ENCODE data around the gene NLRX1.
A peak's percentile ranks its signal among the peaks of the same experiment; 100 is the strongest.
"Not testable (repeated sequence)": the region's sequence is repeated elsewhere in the genome, so short reads cannot be mapped to it uniquely, and the experiment has no call there.

Gene NLRX1, protein sequence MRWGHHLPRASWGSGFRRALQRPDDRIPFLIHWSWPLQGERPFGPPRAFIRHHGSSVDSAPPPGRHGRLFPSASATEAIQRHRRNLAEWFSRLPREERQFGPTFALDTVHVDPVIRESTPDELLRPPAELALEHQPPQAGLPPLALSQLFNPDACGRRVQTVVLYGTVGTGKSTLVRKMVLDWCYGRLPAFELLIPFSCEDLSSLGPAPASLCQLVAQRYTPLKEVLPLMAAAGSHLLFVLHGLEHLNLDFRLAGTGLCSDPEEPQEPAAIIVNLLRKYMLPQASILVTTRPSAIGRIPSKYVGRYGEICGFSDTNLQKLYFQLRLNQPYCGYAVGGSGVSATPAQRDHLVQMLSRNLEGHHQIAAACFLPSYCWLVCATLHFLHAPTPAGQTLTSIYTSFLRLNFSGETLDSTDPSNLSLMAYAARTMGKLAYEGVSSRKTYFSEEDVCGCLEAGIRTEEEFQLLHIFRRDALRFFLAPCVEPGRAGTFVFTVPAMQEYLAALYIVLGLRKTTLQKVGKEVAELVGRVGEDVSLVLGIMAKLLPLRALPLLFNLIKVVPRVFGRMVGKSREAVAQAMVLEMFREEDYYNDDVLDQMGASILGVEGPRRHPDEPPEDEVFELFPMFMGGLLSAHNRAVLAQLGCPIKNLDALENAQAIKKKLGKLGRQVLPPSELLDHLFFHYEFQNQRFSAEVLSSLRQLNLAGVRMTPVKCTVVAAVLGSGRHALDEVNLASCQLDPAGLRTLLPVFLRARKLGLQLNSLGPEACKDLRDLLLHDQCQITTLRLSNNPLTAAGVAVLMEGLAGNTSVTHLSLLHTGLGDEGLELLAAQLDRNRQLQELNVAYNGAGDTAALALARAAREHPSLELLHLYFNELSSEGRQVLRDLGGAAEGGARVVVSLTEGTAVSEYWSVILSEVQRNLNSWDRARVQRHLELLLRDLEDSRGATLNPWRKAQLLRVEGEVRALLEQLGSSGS

DNA sequence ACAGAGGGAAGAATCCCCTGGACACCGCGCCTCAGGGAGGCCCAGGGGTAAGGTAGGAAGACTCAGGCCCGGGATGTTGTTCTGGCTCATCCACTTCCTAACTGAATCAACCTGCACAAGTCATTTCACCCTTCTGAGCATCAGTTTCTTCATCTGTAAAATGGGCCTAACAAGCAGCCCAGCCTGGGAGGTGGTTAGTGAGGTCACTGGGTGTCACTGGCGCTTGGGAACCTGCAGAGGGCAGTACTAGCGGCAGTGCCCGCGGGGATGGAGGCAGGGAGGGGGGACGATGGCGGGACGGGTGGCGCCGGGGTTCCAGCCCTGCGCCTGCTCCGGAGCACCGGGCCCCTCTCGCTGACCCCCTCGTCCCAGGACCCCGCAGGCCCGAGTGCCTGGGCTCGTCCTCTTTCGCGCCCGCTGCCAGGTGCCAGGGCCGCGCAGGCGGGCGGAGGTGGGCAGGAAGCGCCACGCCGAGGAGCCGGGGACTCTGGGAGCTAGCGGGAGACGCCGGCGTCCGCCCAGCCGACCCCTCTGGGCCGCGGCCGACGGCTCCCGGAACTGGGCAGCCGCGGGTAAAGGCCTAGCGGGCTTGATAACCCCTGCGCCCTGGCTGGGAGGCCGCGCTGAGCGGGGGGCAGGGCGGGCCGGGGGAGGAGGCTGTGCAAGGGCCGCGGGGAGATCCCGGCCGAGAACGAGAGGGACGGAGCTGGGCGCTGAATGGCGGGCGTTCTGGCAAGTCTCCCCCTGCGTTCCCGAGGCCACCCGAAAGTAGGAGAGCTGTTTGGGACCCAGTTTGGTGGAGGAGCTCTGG, at the start of gene NLRX1:
Gene NLRX1 (plus strand): TSS at position 255 of the 811 bp plus-strand sequence. CDS start 2,679 bp downstream, outside the sequence.
- CTCF ChIA-PET, result interaction anchor here (0.7 to 2.2 kb wide), 19 partner anchors 8 to 170 kb away, joined by 3 to 14 read pairs (median 5); no protein-coding TSS in a partner anchor
- peak; percentile 89 for DNase-seq
- H3K9me3 Mint-ChIP-seq, result no peaks in the 10 kb centered on the region
- peak within 1 kb of the TSS; percentile 93 for H3K27ac Mint-ChIP-seq
- peaks cover 6% of the 10 kb centered on the region for H3K36me3 Mint-ChIP-seq
- peaks cover under 1% of the 10 kb centered on the region for H3K27me3 Mint-ChIP-seq
- H3K4me3 Mint-ChIP-seq, result peak within 1 kb of the TSS; percentile 89
- H3K4me1 Mint-ChIP-seq, result peaks cover 27% of the 10 kb centered on the region

DNA sequence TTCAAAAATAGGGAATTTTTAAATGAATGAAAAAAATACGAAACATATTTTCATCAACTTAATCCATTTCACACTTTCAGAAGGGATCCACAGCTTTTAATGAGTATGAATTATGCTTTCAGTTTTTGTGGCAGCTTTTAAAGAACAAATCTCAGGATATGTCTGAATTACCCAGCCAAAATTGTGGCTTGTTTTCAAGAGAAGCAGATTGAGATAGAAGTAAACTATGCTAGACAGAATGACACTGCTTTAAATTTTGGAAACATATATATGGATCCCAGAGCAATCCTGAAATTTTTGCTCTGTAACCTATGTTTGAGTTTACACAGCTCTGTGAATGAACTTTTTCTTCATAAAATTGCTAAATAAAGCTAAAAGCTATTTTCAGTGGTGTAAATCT, 49.6 kb upstream of the NLRX1 start:
- Mint-ChIP-seq H3K36me3 (peaks cover 42% of the 10 kb centered on the region), H3K4me1 (peaks cover 59% of the 10 kb centered on the region), H3K27ac (no peak overlapping the region), H3K27me3 (no peaks in the 10 kb centered on the region), H3K4me3 (no peak overlapping the region), H3K9me3 (no peaks in the 10 kb centered on the region)
- DNase-seq, result no peak
- CTCF ChIA-PET, result interaction anchor here (1.2 to 1.4 kb wide), 2 partner anchors 12 to 19 kb away, joined by 3 to 4 read pairs; partner anchors contain the start of gene C2CD2L

GRCh38 chr11:119120639-119121007, 47.9 kb upstream of the NLRX1 start:
- CTCF ChIA-PET, result interaction anchor here (0.6 to 1.6 kb wide), 4 partner anchors 12 to 54 kb away, joined by 3 to 6 read pairs (median 4); a partner anchor contains a TSS
- Mint-ChIP-seq H3K4me3 (peak overlapping the region; percentile 87), H3K27ac (peak overlapping the region; percentile 64), H3K27me3 (no peaks in the 10 kb centered on the region), H3K9me3 (no peaks in the 10 kb centered on the region), H3K36me3 (peaks cover 38% of the 10 kb centered on the region), H3K4me1 (peaks cover 48% of the 10 kb centered on the region)
- DNase-seq, result no peak

GRCh38 chr11:119121008-119121810, 47.3 kb upstream of the NLRX1 start, which contains the start of gene HINFP:
HINFP (plus strand) TSS chr11:119121580; CDS start chr11:119126945, 5,365 bp downstream.
- H3K27ac Mint-ChIP-seq, result peak within 1 kb of the TSS; percentile 64
- H3K4me1 Mint-ChIP-seq, result peaks cover 42% of the 10 kb centered on the region
- peak; percentile 100 for DNase-seq
- CTCF ChIA-PET, result interaction anchor here (0.7 to 1.6 kb wide), 7 partner anchors 12 to 161 kb away, joined by 3 to 6 read pairs (median 3); partner anchors contain the start of genes C2CD2L and VPS11
- no peaks in the 10 kb centered on the region for H3K9me3 Mint-ChIP-seq
- H3K4me3 Mint-ChIP-seq, result peak within 1 kb of the TSS; percentile 87
- H3K36me3 Mint-ChIP-seq, result peaks cover 32% of the 10 kb centered on the region
- no peaks in the 10 kb centered on the region for H3K27me3 Mint-ChIP-seq

DNA sequence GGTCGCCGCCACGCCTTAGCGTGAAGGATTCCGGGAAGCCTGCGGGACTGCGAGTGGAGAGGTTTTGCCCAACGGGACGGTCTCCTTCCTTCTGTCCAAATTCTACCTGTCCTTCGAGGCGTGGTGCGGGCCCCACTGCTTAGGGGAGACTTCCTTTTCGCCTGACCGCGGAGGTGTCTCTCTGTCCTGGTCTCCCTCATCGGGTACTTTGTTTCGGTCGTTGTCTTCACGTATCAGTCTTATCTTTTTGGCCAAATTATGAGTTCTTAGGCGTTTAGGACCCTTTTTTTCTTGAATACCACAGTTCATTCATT, 46.8 kb upstream of the NLRX1 start:
- peaks cover 42% of the 10 kb centered on the region for H3K4me1 Mint-ChIP-seq
- no peak for DNase-seq
- no peaks in the 10 kb centered on the region for H3K27me3 Mint-ChIP-seq
- peak overlapping the region; percentile 64 for H3K27ac Mint-ChIP-seq
- peak overlapping the region; percentile 87 for H3K4me3 Mint-ChIP-seq
- H3K36me3 Mint-ChIP-seq, result peaks cover 31% of the 10 kb centered on the region
- CTCF ChIA-PET, result interaction anchor here (0.7 to 1.4 kb wide), 6 partner anchors 12 to 160 kb away, joined by 3 to 4 read pairs (median 3); partner anchors contain the start of genes C2CD2L and VPS11
- no peaks in the 10 kb centered on the region for H3K9me3 Mint-ChIP-seq

DNA sequence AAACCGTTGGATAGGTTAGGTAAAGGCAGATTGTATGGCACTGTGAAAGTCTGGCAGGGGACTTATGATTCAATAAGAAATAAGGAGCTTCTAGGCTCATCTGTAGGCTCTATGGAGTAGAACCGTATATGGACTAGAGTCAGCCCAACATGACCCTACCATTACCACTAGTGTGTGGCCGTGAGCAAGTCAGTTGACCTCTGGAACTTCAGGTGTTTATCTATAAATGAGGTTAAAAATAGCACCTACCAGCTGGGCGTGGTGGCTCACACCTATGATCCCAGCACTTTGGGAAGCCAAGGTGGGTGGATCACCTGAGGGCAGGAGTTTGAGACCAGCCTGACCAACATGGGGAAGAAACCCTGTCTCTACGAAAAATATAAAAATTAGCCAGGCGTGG, 42.7 kb upstream of the NLRX1 start:
- CTCF ChIA-PET, result interaction anchor here (1.5 kb wide), 1 partner anchor 9 kb away, joined by 4 read pairs; no protein-coding TSS in a partner anchor
- no peaks in the 10 kb centered on the region for H3K27me3 Mint-ChIP-seq
- peaks cover 33% of the 10 kb centered on the region for H3K4me1 Mint-ChIP-seq
- no peak overlapping the region for H3K4me3 Mint-ChIP-seq
- peaks cover 32% of the 10 kb centered on the region for H3K36me3 Mint-ChIP-seq
- no peak for DNase-seq
- H3K27ac Mint-ChIP-seq, result no peak overlapping the region
- no peaks in the 10 kb centered on the region for H3K9me3 Mint-ChIP-seq

DNA sequence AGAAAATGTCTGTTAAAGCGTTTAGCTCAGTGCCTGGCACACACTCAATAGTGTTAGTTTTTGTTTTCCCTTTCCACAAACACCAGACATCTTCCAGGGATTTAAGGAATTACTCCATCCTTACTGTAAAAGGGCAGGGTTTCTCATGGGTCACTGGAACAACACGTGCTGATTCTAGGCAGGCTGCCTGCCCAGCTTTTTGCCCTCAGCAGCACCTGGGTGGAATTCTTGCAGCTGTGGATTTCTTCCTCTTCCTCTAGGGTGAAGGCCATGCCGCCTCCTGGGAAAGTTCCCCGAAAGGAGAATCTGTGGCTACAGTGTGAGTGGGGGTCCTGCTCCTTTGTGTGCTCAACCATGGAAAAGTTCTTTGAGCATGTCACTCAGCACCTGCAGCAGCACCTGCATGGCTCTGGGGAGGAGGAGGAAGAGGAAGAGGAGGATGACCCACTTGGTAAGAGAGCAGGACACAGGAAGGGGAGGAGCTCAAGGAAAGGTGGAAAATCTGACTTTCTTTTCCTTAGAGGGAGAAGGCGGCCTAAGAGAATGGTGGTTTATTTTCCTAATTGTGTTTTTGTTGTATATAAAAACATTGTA, 41.8 kb upstream of the NLRX1 start:
- Mint-ChIP-seq H3K4me3 (no peak overlapping the region), H3K27me3 (no peaks in the 10 kb centered on the region), H3K9me3 (no peaks in the 10 kb centered on the region), H3K36me3 (peaks cover 39% of the 10 kb centered on the region), H3K4me1 (peaks cover 30% of the 10 kb centered on the region), H3K27ac (no peak overlapping the region)
- CTCF ChIA-PET, result interaction anchor here (1.1 to 1.4 kb wide), 2 partner anchors 18 to 21 kb away, joined by 3 read pairs; no protein-coding TSS in a partner anchor
- no peak for DNase-seq

GRCh38 chr11:119130662-119131061, 37.9 kb upstream of the NLRX1 start:
- CTCF ChIA-PET, result interaction anchor here (0.8 kb wide), 1 partner anchor 38 kb away, joined by 3 read pairs; no protein-coding TSS in a partner anchor
- Mint-ChIP-seq H3K36me3 (peaks cover 42% of the 10 kb centered on the region), H3K27ac (no peak overlapping the region), H3K27me3 (no peaks in the 10 kb centered on the region), H3K9me3 (no peaks in the 10 kb centered on the region), H3K4me3 (no peak overlapping the region), H3K4me1 (peaks cover 12% of the 10 kb centered on the region)
- no peak for DNase-seq

DNA sequence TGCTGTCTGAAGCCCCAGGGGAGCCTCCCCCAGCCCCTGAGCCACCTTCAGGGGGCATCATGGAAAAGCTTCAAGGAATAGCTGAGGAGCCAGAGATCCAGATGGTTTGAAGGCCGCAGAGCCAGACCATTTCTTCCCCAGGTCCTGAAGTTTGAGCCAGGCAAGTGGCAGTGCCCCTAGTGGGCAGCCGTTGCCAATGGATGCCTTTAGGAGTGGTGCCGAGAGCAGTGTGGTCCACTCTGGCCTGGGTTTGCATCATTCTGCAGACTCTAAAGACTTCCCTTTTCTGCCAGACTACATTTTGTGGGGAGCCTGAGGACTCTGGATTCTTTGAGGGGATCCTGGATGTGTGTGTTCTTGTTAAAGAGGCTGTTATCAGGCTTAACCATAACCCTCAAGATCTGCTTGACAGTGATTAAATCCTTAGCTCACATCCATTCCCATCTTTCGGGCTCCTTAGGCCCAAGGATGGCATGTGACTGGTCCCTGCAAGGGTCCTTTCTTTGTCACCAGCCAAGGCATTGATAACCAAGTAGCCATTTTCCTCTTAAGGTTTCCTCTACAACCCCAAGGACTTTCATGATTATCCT, 34.0 kb upstream of the NLRX1 start:
- H3K27ac Mint-ChIP-seq, result no peak overlapping the region
- H3K27me3 Mint-ChIP-seq, result peaks cover 23% of the 10 kb centered on the region
- H3K4me1 Mint-ChIP-seq, result no peaks in the 10 kb centered on the region
- no peak overlapping the region for H3K4me3 Mint-ChIP-seq
- peaks cover 32% of the 10 kb centered on the region for H3K36me3 Mint-ChIP-seq
- H3K9me3 Mint-ChIP-seq, result no peaks in the 10 kb centered on the region
- CTCF ChIA-PET, result interaction anchor here (1.3 to 2.8 kb wide), 3 partner anchors 9 to 20 kb away, joined by 4 to 7 read pairs (median 4); no protein-coding TSS in a partner anchor
- no peak for DNase-seq

DNA sequence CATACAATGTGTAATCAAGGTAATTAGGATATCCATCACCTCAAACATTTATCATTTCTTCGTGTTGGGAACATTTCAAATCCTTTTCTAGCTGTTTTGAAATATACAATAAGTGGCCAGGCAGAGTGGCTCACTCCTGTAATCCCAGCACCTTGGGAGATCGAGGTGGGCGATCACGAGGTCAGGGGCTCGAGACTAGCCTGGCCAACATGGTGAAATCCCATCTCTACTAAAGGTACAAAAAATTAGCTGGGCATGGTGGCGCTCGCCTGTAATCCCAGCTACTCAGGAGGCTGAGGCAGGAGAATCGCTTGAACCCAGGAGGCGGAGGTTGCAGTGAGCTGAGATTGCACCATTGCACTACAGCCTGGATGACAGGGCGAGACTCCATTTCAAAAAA, 29.2 kb upstream of the NLRX1 start:
- H3K36me3 Mint-ChIP-seq, H3K4me1 Mint-ChIP-seq, DNase-seq, CTCF ChIA-PET, H3K27ac Mint-ChIP-seq, H3K9me3 Mint-ChIP-seq, H3K4me3 Mint-ChIP-seq: not testable (repeated sequence)
- H3K27me3 Mint-ChIP-seq, result peaks cover 43% of the 10 kb centered on the region

DNA sequence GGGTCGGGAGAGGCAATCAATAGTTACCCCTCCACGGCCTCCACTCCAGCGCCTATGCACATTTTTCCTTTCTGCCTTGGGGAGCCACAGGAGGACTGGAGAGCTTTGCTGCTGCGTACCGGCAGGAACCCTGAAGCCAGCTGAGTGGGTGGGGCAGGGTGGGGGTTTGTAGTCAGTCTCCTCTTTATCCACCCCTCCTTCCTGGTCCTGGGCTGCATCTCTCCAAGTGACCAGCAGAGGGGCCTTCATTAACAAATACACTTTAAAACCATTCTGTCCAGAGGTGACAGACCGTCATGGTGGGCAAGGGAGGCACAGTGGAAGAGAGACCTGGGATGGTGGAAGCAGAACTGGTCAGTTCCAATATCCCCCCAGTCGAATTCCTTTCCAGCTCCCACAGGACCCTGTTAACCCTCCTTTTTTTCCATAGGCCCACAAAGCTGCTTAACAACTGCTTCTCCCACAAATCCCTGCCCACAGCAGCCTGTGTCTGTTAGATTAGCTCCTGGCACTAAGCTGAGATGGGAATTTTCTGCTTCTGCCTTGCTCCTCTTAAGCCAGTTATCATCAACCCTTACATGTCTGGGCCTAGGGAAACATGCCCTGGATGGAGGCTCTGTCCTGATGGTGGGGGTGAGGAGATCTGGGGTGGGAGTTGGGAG, 23.6 kb upstream of the NLRX1 start:
- no peaks in the 10 kb centered on the region for H3K9me3 Mint-ChIP-seq
- no peak overlapping the region for H3K27ac Mint-ChIP-seq
- H3K4me1 Mint-ChIP-seq, result peaks cover 17% of the 10 kb centered on the region
- DNase-seq, result peak; percentile 51
- H3K4me3 Mint-ChIP-seq, result no peak overlapping the region
- no peaks in the 10 kb centered on the region for H3K36me3 Mint-ChIP-seq
- peaks cover 66% of the 10 kb centered on the region for H3K27me3 Mint-ChIP-seq
- CTCF ChIA-PET, result interaction anchor here (0.6 to 1.9 kb wide), 10 partner anchors 8 to 183 kb away, joined by 3 to 7 read pairs (median 4); partner anchors contain the start of gene CBL

Measured in activated naive CD4-positive, alpha-beta T cell treated with anti-CD3 and anti-CD28 coated beads, Interleukin-2, amount 10 ng/mL, durations not matched to agents 7 days and 5 days (primary cell).